ENCODE data around the gene ZNF844. TPM values are rescaled to one million over a fixed set of nuclear protein-coding genes. Genes with fewer than 3 reads are reported as not detected.

ZNF844 gene
- total RNA-seq, 4 donors from 2014 or later, result 8.0 to 19.0 (median 9.9) TPM

DNA sequence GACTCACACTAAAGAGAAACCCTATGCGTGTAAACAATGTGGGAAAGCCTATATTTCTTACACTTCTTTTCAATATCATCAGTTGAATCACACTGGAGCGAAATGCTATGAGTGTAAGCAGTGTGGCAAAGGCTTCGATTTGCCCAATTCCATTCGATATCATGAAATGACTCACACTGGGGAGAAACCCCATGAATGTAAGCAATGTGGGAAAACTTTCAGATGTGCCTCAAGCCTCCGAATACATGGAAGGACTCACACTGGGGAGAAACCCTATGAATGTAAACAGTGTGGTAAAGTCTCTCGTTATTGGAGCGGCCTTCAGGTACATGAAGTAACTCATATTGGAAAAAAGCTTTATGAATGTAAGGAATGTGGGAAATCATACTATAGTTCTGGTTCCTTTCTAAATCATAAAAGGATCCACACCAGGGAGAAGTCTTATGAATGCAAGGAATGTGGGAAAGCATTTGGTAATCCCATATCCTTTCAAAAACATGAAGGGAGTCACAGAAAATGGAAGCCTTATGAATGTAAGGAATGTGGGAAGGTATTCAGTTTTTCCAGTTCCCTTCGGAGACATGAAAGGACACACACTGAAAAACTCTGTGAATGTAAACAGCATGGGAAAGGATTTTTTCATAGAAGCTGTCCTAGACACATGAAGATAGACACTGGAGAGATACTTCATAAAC is 47.6 kb downstream of the ZNF844 start:
- 92 to 93% methylated on average over 4 to 8 of the region's 8 CpGs for WGBS, 2 donors (ENCODE audit: low coverage in 1 of 2)
- Histone ChIP-seq H3K4me1 (no peaks in the 10 kb centered on the region), H3K36me3 (peaks cover 0 to 26% of the 10 kb centered on the region in 2 donors), H3K4me3 (no peak overlapping the region), H3K27me3 (no peaks in the 10 kb centered on the region), H3K9me3 (peaks cover 0 to 27% (median 0%) of the 10 kb centered on the region in 3 donors), H3K27ac (no peak overlapping the region)
- no peak for TF ChIP-seq POLR2AphosphoS5 (IDR thresholded peaks at IDR 0.05)
- no peak for TF ChIP-seq EP300 (IDR thresholded peaks at IDR 0.05)
- TF ChIP-seq, protein P1, sequence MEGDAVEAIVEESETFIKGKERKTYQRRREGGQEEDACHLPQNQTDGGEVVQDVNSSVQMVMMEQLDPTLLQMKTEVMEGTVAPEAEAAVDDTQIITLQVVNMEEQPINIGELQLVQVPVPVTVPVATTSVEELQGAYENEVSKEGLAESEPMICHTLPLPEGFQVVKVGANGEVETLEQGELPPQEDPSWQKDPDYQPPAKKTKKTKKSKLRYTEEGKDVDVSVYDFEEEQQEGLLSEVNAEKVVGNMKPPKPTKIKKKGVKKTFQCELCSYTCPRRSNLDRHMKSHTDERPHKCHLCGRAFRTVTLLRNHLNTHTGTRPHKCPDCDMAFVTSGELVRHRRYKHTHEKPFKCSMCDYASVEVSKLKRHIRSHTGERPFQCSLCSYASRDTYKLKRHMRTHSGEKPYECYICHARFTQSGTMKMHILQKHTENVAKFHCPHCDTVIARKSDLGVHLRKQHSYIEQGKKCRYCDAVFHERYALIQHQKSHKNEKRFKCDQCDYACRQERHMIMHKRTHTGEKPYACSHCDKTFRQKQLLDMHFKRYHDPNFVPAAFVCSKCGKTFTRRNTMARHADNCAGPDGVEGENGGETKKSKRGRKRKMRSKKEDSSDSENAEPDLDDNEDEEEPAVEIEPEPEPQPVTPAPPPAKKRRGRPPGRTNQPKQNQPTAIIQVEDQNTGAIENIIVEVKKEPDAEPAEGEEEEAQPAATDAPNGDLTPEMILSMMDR (IDR thresholded peaks at IDR 0.05), result no peak
- no peak for TF ChIP-seq POLR2A (IDR thresholded peaks at IDR 0.05)
- ATAC-seq, result no peak

DNA sequence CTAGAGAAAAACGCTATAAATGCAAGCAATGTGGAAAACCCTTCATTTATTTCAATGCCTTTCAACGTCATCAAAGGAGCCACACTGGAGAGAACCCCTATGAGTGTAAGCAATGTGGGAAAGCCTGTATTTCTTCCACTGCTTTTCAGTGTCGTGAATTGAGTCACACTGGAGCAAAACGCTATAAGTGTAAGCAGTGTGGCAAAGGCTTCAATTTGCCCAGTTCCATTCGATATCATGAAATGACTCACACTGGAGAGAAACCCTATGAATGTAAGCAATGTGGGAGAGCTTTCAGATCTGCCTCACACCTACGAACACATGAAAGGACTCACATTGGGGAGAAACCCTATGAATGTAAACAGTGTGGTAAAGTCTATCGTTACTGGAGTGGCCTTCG is 48.2 kb downstream of the ZNF844 start:
- Histone ChIP-seq H3K9me3 (peaks cover 0 to 27% (median 0%) of the 10 kb centered on the region in 3 donors), H3K27ac (no peak overlapping the region), H3K36me3 (peaks cover 0 to 26% of the 10 kb centered on the region in 2 donors), H3K4me3 (no peak overlapping the region), H3K4me1 (no peaks in the 10 kb centered on the region), H3K27me3 (no peaks in the 10 kb centered on the region)
- TF ChIP-seq, protein P1 (IDR thresholded peaks at IDR 0.05), result no peak
- TF ChIP-seq EP300 (IDR thresholded peaks at IDR 0.05), result no peak
- TF ChIP-seq POLR2AphosphoS5 (IDR thresholded peaks at IDR 0.05), result no peak
- TF ChIP-seq POLR2A (IDR thresholded peaks at IDR 0.05), result no peak
- WGBS, 2 donors (ENCODE audit: low coverage in 1 of 2), result 87 to 96% methylated on average over 6 to 8 of the region's 8 CpGs
- no peak for ATAC-seq

DNA sequence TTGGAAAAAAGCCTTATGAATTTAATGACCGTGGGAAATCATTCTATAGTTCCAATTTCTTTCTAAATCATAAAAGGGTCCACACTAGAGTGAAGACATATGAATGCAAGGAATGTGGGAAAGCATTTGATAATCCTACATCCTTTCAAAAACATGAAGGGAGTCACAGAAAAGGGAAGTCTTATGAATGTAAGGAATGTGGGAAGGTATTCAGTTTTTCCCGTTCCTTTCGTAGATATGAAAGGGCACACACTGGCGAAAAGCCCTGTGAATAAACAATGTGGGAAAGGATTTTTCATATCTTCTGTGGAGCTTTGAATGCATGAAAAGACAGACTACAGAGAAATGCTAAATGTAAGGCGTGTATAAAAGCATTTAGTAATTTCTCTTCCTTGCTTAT is 48.6 kb downstream of the ZNF844 start:
- no peaks in the 10 kb centered on the region for H3K4me1 ChIP-seq
- no peak for ATAC-seq
- 91 to 94% methylated on average over 5 of the region's 5 CpGs for WGBS, 2 donors (ENCODE audit: low coverage in 1 of 2)
- no peak for TF ChIP-seq POLR2A (IDR thresholded peaks at IDR 0.05)
- TF ChIP-seq EP300 (IDR thresholded peaks at IDR 0.05), result no peak
- TF ChIP-seq, protein P1 (IDR thresholded peaks at IDR 0.05), result no peak
- TF ChIP-seq POLR2AphosphoS5 (IDR thresholded peaks at IDR 0.05), result no peak
- H3K27me3 ChIP-seq, result no peaks in the 10 kb centered on the region
- H3K27ac ChIP-seq, result no peak overlapping the region
- no peak overlapping the region for H3K4me3 ChIP-seq
- H3K9me3 ChIP-seq, result peaks cover 0 to 27% (median 0%) of the 10 kb centered on the region in 3 donors
- peaks cover 0 to 26% of the 10 kb centered on the region in 2 donors for H3K36me3 ChIP-seq

DNA sequence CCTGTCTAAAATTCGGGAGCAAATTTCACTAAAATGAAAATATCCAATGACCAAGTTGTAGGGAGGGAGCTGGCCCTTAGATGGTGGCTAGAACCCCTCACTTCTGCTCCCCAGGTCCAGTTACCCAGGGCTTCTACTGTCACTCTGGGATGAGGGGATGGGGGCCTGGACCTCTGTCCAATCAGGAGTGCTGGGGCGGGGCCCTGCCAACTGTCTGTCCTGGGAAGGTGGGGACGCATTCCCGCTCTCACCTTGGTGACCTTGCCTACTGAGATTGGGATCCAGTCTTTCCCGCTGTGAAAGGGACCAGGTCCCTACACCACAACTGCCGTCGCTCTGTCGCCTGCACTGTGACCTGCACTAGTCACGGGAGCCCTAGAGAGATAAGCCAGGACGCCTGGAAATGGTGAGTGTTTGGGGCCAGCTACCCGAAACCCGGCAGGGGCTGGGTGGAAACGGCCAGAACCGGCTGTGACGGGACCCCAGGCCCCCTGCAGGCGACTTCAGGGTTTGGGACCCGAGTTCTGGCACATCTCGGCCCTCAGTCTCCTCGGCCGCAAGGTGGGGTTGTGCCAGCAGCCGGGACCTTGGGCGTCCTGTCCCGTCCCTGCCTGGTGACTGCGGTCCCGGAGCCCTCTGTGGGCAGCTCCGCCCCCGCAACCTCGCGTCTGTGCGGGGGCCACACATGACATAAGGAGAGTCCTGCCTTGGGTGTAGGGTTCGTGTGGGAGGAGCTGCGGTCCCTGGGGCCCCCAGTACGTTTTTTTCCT is 52.9 kb downstream of the ZNF844 start:
- WGBS, 2 donors (ENCODE audit: low coverage in 1 of 2), result 71 to 79% methylated on average over 1 to 5 of the region's 33 CpGs
- no peak overlapping the region for H3K4me3 ChIP-seq
- no peak overlapping the region for H3K27ac ChIP-seq
- no peak for TF ChIP-seq EP300 (IDR thresholded peaks at IDR 0.05)
- no peak for TF ChIP-seq POLR2A (IDR thresholded peaks at IDR 0.05)
- no peak for TF ChIP-seq POLR2AphosphoS5 (IDR thresholded peaks at IDR 0.05)
- TF ChIP-seq, protein P1 (IDR thresholded peaks at IDR 0.05), result no peak
- peaks cover 0 to 9% of the 10 kb centered on the region in 2 donors for H3K36me3 ChIP-seq
- H3K9me3 ChIP-seq, result peaks cover 0 to 15% (median 0%) of the 10 kb centered on the region in 3 donors
- no peaks in the 10 kb centered on the region for H3K27me3 ChIP-seq
- no peak for ATAC-seq
- H3K4me1 ChIP-seq, result no peaks in the 10 kb centered on the region

All from gastroesophageal sphincter (tissue), 4 donors.